HG03442 (cell line): ENCODE results near the gene MTUS2.

ENCODE experiments used
- ATAC-seq: cut with Tn5 transposase; IDR thresholded peaks from one replicate; pipeline ENCODE4 v1.9.1; 2021; ENCODE audit warnings: mild to moderate bottlenecking, moderate library complexity; ENCODE audit not compliant: unreplicated experiment

The MTUS2 gene

DNA sequence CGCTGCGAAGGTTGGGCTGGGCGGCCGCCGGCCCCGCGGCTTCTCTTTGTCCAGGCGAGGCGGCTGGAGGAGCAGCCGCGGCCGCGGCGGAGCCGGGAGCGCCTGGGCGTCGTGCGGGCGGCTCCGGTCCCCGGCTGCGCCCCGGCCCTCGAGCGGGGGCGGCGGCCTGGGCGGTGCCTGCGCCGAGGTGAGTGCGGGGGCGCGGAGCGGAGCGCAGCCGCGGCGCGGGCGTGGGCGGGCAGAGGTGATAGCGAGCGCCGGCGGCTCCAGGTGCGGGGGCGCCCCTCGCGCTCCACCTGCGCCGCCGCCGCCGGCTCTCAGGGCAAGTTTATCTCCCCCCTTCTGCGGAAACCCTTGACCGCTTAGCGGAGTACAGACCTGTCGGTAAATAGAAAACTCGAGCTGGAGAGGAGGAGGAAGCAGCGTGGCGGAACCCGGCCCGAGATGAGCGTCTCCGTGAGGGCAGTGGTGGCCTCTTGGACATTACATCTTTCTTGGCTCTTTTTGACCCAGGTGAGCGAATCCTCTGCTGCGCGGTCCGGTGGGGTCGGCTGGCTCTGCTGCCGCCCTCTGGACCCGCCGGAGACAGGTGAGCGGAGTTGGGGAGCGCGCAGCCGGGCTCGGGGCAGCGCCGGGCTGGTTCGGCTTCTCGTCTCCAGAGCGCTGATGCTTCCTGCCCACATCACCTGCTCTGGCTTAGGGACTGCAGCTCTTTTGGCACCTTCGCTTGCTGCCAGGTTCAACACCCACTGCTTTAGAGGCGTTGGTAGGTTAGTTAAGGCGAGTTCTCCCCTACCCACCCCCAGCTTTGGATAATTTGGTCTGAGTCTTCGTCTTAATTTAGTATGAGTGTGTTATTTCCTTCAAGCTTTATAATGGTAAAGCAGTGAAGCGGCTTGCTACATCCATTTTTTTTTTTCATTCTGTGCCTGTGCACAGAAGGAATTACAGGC lies at the start of gene MTUS2:
Gene MTUS2, plus strand, starts transcription at position 241 of the 953 bp plus-strand sequence.
- peak; percentile 48 for ATAC-seq

DNA sequence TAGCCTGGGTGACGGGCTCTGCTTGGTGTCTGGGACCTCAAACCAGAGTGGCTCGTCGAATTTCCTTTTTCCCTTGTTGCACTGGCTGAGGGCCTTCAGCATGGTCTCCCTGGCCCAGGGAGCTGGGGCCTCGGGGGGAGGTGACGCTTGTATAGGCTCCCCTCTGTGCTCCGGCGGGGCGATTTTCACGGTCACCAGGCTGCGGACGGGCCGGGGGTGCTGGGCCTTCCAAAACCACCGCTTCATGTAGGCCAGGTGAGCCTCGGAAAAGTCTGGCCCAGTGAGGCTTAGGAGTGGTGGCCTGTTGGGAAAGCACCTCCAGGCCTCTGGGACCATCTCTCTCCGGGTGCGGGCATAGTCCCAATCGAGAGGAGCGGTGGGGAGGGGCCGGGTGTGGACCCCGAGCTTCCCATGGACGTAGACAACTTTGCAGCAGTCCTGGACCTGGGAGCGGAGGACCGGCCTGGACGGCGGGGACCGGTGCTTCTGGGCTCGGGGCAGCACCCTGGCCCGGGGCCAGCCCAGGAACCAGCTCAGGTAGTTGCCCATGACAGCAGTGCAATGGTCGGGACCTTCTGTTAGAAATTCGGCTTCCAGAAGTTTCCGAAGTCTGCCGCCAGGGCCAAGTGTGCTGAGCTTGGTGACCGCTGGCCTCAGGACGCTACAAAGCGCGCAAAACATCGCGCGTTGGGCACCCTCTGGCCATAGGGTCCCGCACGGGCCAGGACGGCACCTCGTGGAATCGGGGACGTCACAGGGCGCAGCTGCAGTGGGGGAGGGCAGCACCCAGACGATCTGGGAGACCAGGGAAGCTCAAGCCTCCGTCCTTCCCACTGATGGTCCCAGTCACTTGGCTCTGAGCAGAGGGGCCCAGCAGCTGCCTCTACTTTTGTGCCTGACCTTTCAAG lies 41.6 kb upstream of the MTUS2 start:
- no peak for ATAC-seq

DNA sequence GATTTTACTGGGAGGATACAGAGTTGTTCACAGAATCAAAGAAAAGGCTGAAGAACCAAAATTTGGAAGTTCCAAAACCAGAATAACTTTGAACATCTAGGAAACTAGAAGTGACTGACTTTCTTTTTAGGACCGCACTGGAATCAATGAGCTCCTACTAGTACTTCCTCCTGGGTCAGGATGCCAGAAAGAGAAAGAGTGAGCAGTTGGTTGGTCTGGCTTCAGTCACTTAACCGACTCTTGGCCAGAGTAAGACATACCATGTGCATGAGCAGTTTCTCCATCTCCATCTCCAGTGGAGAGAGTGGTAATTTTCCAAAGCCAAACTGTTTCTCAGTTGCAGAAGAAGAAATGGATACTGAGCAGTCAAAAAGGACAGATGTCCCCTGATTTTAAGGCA lies 27.1 kb upstream of the MTUS2 start:
- no peak for ATAC-seq

DNA sequence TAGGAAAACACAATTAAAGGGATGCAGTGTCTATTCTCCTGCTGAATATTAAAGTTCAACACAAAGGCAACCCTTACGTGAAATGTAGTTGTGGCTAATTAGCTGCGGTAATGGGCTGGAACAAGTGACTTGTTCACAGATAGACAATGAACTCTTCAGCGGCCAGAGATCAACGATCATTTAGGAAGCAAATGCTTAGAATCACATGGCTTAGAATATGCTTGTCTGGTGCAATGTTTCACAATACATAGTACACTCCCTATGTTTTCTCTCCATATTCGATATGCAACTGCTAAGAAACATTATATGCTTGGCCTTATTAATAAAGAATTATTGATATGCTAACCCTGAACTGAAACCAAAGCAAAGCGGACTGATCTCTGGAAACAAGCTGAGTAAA lies 25.7 kb upstream of the MTUS2 start:
- ATAC-seq: no peak

DNA sequence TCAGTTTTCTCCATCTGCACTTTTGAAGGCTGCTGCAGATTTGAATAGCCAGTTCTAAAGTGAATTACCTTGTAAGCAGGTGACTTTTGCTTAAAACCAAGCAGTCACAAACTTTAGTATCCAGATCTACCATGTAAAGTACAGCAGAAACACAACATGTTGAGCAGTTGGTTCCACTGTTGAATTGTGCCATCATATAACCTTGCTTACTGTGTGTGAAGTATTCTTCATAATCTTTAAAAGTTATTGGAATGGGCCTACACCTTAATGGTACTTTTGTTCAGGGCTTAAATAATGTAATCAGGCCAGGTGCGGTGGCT lies 23.2 kb upstream of the MTUS2 start:
- ATAC-seq: no peak

DNA sequence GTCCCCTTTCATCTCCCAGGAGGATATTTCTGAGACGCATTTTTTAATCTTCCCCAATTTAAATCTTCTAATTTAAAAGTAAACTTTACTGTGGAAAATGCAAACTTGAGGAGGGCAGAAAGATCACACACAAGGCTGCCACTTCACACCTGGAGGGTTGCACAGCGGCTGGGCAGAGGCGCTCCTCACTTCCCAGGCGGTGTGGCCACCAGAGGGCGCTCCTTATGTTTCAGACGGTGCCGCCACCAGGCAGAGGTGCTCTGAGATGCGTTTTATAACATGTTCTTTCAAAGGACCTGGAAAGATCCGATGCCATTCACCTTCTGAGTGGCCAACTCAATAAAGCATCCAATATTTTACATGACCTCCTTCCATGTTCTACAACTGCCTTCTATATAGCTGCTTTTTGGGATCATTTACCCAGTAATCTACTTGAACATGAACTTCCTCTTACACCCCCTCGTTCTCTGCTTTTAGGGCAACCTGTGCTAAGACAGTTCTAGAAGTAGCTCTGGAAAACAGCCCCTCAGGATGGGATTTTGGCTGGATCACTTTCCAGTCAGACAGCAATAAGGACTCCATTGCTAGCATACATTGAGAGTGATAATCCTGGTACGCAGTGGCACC lies 14.8 kb upstream of the MTUS2 start:
- no peak for ATAC-seq

DNA sequence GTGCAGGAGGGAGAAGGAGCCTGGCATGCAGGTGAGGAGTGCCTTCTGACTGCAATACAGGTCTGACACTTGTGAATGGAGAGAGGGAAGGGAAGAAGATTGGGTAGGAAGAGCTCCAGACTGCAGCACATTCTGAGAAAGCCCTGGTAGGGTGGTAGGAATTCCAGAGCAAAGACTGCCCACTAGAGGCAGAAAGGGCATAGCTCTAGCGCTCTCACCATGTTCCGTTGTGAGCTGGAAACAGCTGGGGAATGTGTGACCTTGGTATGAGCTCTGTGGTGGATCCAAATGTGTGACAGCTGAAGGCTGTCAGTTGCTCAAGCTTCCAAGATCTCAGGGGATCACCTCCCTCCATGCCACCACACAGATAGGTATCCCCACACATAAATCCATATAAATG lies 2.9 kb upstream of the MTUS2 start:
- no peak for ATAC-seq

DNA sequence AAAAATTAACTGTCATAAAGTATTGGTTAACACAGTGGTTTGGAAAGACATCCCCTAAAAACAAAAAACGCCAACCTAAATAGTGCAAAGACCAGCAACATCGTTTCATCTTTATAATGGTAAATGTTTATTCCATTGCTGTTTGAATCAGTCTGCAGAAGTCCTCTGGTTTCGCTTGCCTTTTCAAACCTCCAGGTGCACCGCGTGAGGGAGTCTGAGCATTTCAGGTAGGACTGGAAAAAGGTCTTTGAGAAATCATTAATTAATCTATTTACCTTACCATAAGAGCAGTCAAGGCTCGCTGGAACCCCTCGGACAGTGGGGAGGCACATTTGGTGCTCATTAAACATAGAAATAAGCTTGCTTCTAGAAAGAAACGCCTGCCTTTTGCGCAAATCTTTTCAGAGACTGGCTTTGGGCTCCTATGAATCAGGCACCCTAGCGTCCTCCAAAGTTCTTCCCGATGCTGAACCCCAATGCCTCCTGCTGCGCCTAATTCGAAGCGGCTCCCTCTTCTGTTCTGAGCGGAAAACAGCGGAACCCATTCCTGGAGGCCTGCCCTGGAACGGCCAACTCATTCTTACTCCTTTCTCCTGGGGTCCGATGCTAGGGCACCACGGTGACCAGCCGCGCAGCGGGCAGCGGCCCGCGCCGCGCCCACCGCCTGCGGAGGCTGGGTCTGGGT lies 951 bp upstream of the MTUS2 start:
- ATAC-seq: no peak

DNA sequence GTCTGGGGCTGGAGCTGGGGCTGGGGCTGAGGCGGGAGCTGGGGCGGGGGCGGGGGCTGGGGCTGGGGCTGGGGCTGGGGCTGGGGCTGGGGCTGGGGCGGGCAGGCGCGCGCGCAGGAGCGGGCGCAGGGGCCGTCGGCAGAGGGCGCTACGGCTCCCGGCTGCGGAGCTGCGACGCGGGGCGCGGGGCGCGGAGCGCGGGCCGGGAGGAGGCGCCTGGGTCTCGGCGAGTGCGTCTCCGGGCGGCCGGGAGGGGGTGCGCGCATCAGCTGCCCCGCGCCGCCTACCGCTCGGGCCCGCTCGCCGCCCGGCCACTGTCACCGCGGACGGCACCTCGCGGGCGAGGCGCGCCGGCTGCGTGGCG lies 422 bp upstream of the MTUS2 start:
- ATAC-seq: peak; percentile 58

DNA sequence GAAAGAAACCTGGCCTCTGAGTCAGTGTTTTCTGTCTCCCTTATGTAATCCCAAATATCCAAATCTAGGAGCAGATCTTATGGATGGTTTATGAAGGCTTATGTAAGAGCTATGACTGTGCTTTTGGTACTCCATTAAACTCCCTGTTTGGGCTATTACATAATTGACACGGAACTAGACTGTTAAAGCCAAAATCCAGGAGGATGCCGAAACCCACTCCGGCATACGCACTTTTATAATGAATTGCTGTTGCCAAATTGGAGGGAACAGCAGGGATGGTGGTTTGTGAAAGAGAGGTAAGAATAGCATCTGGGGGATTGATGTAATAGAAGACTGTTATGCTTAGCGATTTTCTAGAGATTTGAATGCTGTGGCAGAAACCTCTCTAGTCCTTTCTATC lies 2.0 kb downstream of the MTUS2 start:
- no peak for ATAC-seq

DNA sequence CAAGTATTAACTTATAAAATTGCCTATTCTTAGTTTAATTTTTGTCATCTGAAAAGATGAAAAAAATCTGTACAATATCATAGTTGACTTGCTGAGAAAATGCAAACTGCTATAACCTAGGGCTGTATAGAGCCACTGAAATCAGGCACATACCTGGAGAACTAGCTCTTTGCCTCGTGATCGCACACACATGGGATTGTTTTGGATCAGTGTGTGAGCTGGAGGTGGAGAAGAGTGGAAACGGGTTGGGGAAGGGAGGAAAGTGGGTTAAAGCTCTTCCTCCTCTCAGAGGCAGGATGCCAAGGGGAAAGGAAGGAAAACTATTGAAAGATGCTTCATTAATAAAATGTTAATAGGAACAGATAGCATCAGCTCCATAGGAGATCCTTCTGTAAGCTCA lies 2.7 kb downstream of the MTUS2 start:
- ATAC-seq: no peak

DNA sequence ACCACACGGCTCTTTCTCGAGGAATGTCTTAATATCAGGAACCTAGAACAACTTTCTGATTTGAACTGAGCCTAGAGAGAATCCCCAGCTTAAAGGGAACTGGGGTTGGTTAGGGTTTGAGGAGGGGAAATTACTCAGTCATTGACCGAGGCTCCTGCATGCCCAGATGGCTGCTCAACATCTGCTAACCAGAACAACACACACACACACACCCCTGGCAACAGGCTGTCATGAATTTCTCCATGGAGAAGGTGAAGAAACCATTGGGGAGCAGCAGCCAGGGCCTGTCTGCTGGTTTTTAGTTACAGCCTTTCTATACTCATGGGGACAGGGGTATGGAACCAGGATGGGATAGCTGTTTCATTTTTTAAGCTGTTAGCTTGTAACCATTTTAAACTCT lies 5.2 kb downstream of the MTUS2 start:
- ATAC-seq: no peak

DNA sequence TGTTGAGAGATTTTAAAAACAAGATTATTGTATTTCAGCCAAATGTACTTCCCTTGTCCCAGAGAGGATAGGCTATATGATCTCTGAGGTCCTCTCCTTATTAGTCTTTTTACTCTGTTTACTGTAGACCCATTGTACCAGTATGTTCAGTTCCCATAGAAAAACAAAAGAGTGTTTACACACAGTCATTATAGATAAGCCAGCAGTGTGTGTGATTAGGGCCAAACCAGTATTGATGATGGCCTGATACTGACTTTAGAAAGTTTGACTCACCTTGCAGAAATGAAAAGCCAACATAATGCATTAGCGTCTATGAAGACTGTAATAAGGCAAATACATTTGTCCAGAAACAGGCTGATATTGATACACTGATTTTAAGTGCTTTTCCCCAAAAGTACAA lies 6.2 kb downstream of the MTUS2 start:
- ATAC-seq: no peak

DNA sequence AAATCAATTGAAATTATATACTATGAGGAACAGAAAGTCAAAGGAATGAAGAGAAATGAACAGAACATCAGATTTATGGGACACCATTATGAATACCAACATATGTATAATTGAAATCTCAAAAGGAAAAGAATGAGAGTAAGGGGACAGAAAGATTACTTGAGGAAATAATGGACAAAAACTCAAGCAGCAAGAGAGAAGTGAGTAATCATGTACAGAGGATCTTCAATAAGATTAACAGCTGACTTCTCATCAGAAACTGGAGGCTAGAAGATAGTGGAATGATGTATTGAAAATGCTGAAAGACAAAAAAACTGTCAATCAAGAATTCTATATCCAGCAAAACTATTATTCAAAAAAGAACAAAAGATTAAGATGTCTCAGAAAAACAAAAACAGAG lies 10.4 kb downstream of the MTUS2 start:
- no peak for ATAC-seq

DNA sequence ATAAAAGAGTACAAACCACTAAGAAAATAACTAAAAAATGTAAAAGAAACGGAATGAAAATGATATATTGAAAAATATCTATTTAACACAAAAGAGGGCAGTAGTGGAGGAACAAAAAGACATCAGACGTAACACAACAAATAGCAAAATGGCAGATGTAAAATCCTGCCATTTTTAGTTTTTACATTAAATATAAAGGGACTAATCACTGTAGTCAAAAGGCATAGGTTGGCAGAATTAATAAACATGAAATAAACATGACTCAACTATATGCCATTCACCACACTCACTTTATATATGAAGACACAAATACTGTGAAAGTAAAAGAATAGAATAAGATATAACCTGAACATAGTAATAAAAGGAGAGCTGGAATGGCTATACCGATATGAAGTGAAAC lies 11.0 kb downstream of the MTUS2 start:
- no peak for ATAC-seq

DNA sequence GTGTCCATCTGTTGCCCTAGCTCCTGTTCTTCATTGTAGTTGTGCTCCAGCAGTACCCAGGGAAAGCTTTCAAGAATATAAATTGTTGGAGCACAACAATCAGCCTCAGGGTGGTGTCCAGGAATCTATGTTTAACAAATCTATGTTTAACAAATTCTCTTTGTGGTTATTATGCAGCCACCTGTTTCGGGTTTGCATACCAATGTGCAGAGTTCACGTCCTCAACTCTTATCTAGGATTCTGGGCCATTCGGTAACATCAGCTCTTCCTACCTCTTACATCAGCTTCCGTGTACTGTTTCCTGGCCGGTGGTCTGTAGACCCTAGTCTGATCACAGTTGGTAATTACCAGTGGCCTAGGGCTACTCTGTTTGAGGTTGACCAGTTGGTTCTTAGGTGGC lies 17.0 kb downstream of the MTUS2 start:
- no peak for ATAC-seq

DNA sequence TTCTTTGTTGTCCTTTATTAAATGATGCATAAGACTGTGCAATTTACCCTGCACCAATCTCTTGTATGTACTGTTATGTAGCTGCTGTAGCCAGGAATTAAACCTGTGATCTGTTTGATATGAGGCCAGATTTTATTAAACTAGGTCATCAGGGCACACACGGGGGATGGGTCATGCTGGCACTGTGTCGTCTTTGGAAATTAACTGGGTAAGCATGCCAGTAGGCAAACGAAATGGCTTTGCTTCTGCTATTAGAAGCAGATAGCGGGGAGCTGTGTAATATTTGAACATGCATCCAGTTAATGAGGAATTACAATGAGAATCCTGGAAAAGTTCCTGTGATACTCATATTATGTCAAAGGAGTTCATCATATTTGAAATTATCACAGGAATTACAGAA lies 23.5 kb downstream of the MTUS2 start:
- ATAC-seq: no peak

DNA sequence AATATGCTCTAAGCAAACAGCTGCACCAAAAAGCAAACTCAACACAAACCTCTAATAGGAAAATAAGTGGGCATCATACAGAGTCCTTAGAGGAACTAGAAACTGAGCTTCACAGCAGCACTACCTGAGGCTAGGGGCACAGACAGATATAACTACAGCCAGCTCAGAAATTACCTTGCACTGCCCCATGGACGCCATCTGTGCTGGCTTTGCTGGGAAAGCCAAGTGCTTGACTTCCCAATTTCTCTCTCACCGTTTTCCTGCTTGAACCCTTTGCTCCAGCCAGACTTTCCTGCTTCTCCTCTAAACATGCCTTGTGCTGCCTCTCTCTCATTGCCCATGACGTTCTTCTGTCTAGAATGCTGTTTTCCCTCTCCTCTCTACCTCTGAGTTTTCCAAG lies 29.3 kb downstream of the MTUS2 start:
- no peak for ATAC-seq

DNA sequence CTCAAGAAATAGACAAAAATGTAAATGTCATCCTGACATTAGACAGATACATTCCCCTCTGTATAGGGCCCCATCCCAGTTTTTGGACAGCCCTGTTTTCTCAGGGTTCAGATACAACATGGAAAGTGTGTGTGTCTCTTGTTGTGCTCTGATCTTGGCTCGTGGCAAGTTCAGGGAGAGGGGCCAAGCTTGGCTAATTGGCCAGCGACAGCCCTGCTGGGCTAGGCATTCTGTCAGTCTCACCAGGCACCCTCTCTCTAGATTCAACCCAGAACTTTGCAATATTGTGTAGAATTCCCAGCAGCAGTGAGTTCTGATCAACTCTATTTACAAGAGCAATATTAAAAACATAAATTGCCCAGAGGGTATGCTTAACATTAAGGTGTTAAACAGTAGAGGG lies 30.1 kb downstream of the MTUS2 start:
- no peak for ATAC-seq

DNA sequence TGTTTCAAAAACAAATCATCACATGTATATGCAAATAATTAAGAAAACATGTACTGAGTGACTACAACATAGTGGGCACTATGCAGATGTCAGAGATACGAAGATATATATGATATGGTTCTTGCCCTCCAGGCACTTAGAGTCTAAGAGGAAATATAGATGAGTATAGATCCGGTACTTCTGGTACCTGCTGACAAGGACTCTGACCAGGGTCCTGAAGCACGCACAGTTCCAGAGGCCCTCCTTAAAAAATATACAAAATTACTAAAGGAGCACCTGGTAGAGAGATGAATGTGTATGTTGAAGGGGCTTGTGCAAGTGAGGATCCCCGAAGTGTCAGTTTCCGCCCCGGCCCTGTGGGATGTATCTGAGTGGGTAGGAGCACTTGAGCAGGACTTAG lies 31.3 kb downstream of the MTUS2 start:
- ATAC-seq: no peak

DNA sequence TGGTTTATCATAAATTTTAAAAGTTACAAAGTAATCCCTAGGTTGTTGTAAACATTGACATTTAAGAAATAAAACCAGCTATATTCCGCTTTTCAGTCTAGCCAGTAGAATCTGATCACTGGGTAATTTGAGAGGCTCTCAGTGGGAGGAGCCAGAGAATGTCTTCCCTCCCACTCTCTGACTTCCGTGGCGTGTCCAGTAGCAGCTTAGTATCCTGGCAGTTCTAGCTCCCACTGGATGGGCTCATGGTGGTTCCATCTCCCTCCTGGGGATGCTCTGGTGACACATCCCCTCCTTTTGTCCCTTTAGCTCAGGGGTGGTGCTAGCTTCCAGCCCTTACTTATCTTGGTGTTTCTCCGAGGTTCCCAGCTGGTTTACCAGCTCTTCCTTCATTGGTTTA lies 34.5 kb downstream of the MTUS2 start:
- no peak for ATAC-seq
